Measurements from ENCODE around the gene KCNIP1.

Gene KCNIP1

GRCh38 chr5:170655920-170656319, 152.1 kb downstream of the KCNIP1 start:
- Histone ChIP-seq H3K9me3 (ENCODE audit: control insufficient read depth, low read length) (no peaks in the 10 kb centered on the region), H3K4me1 (ENCODE audit: control insufficient read depth, insufficient read depth, low read length) (no peaks in the 10 kb centered on the region), H3K36me3 (ENCODE audit: control insufficient read depth, insufficient read depth, low read length) (no peaks in the 10 kb centered on the region), H3K4me3 (ENCODE audit: low read length) (no peak overlapping the region), H3K27me3 (ENCODE audit: control insufficient read depth, insufficient read depth, low read length) (no peaks in the 10 kb centered on the region), H3K9ac (ENCODE audit: low read length) (no peak overlapping the region)

GRCh38 chr5:170656346-170656745, 152.5 kb downstream of the KCNIP1 start:
- H3K4me1 ChIP-seq (ENCODE audit: control insufficient read depth, insufficient read depth, low read length): no peaks in the 10 kb centered on the region
- H3K9ac ChIP-seq (ENCODE audit: low read length): no peak overlapping the region
- H3K9me3 ChIP-seq (ENCODE audit: control insufficient read depth, low read length): no peaks in the 10 kb centered on the region
- H3K27me3 ChIP-seq (ENCODE audit: control insufficient read depth, insufficient read depth, low read length): no peaks in the 10 kb centered on the region
- no peak overlapping the region for H3K4me3 ChIP-seq (ENCODE audit: low read length)
- H3K36me3 ChIP-seq (ENCODE audit: control insufficient read depth, insufficient read depth, low read length): no peaks in the 10 kb centered on the region

- no peaks in the 10 kb centered on the region for H3K36me3 ChIP-seq (ENCODE audit: control insufficient read depth, insufficient read depth, low read length)
- no peaks in the 10 kb centered on the region for H3K9me3 ChIP-seq (ENCODE audit: control insufficient read depth, low read length)
- no peak overlapping the region for H3K4me3 ChIP-seq (ENCODE audit: low read length)
- no peak overlapping the region for H3K9ac ChIP-seq (ENCODE audit: low read length)
- H3K4me1 ChIP-seq (ENCODE audit: control insufficient read depth, insufficient read depth, low read length): no peaks in the 10 kb centered on the region
- no peaks in the 10 kb centered on the region for H3K27me3 ChIP-seq (ENCODE audit: control insufficient read depth, insufficient read depth, low read length)
These were observed 156.7 kb downstream of the KCNIP1 start for GRCh38 chr5:170660531-170660930.

GRCh38 chr5:170662966-170663365, 159.1 kb downstream of the KCNIP1 start:
- no peak overlapping the region for H3K9ac ChIP-seq (ENCODE audit: low read length)
- H3K27me3 ChIP-seq (ENCODE audit: control insufficient read depth, insufficient read depth, low read length): no peaks in the 10 kb centered on the region
- no peaks in the 10 kb centered on the region for H3K4me1 ChIP-seq (ENCODE audit: control insufficient read depth, insufficient read depth, low read length)
- no peaks in the 10 kb centered on the region for H3K9me3 ChIP-seq (ENCODE audit: control insufficient read depth, low read length)
- H3K36me3 ChIP-seq (ENCODE audit: control insufficient read depth, insufficient read depth, low read length): no peaks in the 10 kb centered on the region
- no peak overlapping the region for H3K4me3 ChIP-seq (ENCODE audit: low read length)

GRCh38 chr5:170678811-170679210, 175.0 kb downstream of the KCNIP1 start:
- Histone ChIP-seq H3K27me3 (ENCODE audit: control insufficient read depth, insufficient read depth, low read length) (peaks cover 13% of the 10 kb centered on the region), H3K4me1 (ENCODE audit: control insufficient read depth, insufficient read depth, low read length) (no peaks in the 10 kb centered on the region), H3K9ac (ENCODE audit: low read length) (no peak overlapping the region), H3K36me3 (ENCODE audit: control insufficient read depth, insufficient read depth, low read length) (no peaks in the 10 kb centered on the region), H3K9me3 (ENCODE audit: control insufficient read depth, low read length) (no peaks in the 10 kb centered on the region), H3K4me3 (ENCODE audit: low read length) (no peak overlapping the region)

DNA sequence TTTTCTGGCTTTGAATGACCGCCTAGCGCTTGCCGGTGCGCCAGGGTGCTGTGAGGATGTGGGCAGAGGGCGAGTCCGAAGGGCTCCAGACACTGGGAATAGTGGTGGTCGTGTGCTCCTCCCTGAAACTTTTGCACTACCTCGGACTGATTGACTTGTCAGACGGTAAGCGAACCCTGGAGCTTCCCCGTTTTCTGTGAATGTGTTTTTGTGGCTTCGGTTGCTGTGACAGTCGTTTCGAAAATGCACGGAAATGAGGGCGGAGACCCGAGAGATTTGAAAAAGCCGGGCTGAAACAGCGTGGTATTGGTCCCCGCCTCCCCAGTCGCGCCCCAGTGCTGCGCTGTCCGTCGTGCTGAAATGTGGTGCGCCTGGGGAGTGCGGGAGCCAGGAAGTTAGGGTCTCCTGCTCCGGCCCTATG, 177.2 kb downstream of the KCNIP1 start:
- Histone ChIP-seq H3K4me1 (ENCODE audit: control insufficient read depth, insufficient read depth, low read length) (no peaks in the 10 kb centered on the region), H3K4me3 (ENCODE audit: low read length) (no peak overlapping the region), H3K9ac (ENCODE audit: low read length) (no peak overlapping the region), H3K36me3 (ENCODE audit: control insufficient read depth, insufficient read depth, low read length) (no peaks in the 10 kb centered on the region), H3K9me3 (ENCODE audit: control insufficient read depth, low read length) (no peaks in the 10 kb centered on the region), H3K27me3 (ENCODE audit: control insufficient read depth, insufficient read depth, low read length) (peaks cover 13% of the 10 kb centered on the region)

GRCh38 chr5:170691657-170692056, 187.8 kb downstream of the KCNIP1 start:
- Histone ChIP-seq H3K36me3 (ENCODE audit: control insufficient read depth, insufficient read depth, low read length) (no peaks in the 10 kb centered on the region), H3K4me3 (ENCODE audit: low read length) (no peak overlapping the region), H3K4me1 (ENCODE audit: control insufficient read depth, insufficient read depth, low read length) (no peaks in the 10 kb centered on the region), H3K9ac (ENCODE audit: low read length) (no peak overlapping the region), H3K27me3 (ENCODE audit: control insufficient read depth, insufficient read depth, low read length) (peaks cover 12% of the 10 kb centered on the region), H3K9me3 (ENCODE audit: control insufficient read depth, low read length) (no peaks in the 10 kb centered on the region)

DNA sequence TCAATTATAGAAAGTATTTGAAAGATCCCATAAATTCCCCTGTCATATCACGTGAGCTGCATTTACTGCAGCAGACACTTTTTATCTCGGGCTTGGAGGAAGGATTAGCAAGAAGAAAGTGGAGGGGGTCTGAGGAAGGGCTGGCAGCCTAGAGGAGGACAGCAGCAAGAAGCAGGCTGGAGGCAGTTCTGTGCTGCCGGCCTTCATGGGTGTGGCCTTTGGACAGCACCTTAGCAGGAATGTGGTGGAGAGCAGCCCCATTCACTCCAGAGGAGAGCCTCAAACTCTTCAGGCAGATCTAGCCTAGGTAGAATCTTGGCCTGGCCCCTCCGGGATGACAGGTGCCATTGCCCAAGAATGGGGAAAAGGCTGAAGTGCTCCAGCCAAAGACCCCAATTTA, 189.9 kb downstream of the KCNIP1 start:
- Histone ChIP-seq H3K4me3 (ENCODE audit: low read length) (no peak overlapping the region), H3K27me3 (ENCODE audit: control insufficient read depth, insufficient read depth, low read length) (peaks cover 12% of the 10 kb centered on the region), H3K9me3 (ENCODE audit: control insufficient read depth, low read length) (no peaks in the 10 kb centered on the region), H3K4me1 (ENCODE audit: control insufficient read depth, insufficient read depth, low read length) (no peaks in the 10 kb centered on the region), H3K36me3 (ENCODE audit: control insufficient read depth, insufficient read depth, low read length) (no peaks in the 10 kb centered on the region), H3K9ac (ENCODE audit: low read length) (no peak overlapping the region)

DNA sequence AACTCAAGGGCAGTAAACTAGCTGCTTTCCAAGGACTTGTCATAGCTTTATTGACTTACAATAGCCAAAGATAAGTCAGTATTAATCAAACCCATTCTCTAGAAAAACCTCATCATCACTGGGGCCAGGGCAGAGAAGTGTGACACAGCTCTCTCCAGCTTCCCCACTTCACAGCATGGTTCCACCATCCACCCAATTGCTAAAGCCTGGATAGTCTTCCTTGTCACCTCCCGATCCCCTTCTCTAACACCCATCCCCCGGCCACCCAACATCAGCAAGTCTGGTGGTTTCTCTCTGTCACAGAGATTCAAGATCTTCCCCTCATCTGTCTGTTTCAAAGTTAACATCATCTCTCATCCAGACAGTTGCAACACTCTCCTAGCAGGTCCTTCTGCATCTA, 191.1 kb downstream of the KCNIP1 start:
- Histone ChIP-seq H3K27me3 (ENCODE audit: control insufficient read depth, insufficient read depth, low read length) (peaks cover 8% of the 10 kb centered on the region), H3K9me3 (ENCODE audit: control insufficient read depth, low read length) (no peaks in the 10 kb centered on the region), H3K4me1 (ENCODE audit: control insufficient read depth, insufficient read depth, low read length) (no peaks in the 10 kb centered on the region), H3K9ac (ENCODE audit: low read length) (no peak overlapping the region), H3K36me3 (ENCODE audit: control insufficient read depth, insufficient read depth, low read length) (no peaks in the 10 kb centered on the region), H3K4me3 (ENCODE audit: low read length) (no peak overlapping the region)

- H3K27me3 ChIP-seq (ENCODE audit: control insufficient read depth, insufficient read depth, low read length): peaks cover 8% of the 10 kb centered on the region
- H3K9ac ChIP-seq (ENCODE audit: low read length): no peak overlapping the region
- no peaks in the 10 kb centered on the region for H3K4me1 ChIP-seq (ENCODE audit: control insufficient read depth, insufficient read depth, low read length)
These were observed 193.2 kb downstream of the KCNIP1 start for GRCh38 chr5:170697031-170697430.

DNA sequence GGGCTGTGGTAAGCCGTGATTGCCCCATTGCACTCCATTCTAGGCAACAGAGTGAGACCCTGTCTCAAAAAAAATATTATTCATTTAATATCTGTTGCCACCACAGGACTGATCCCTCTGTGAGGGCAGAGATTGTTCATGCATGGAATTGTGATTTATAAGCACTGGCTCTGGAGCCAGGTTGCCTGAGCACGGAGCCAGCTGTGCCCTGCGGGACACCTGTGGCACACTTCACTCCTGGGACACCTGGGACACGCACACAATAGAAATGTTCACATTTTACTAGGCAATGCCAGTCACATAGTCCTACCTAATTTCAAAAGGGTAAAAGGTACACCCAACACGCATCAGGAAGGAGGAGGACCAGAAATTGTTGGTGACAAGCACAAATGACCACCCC, 196.7 kb downstream of the KCNIP1 start:
- no peak overlapping the region for H3K9ac ChIP-seq (ENCODE audit: low read length)
- H3K36me3 ChIP-seq (ENCODE audit: control insufficient read depth, insufficient read depth, low read length): no peaks in the 10 kb centered on the region
- H3K27me3 ChIP-seq (ENCODE audit: control insufficient read depth, insufficient read depth, low read length): no peaks in the 10 kb centered on the region
- no peaks in the 10 kb centered on the region for H3K4me1 ChIP-seq (ENCODE audit: control insufficient read depth, insufficient read depth, low read length)
- H3K4me3 ChIP-seq (ENCODE audit: low read length): no peak overlapping the region
- no peaks in the 10 kb centered on the region for H3K9me3 ChIP-seq (ENCODE audit: control insufficient read depth, low read length)

More at GRCh38 chr5:170697031-170697430, 193.2 kb downstream of the KCNIP1 start:
- no peaks in the 10 kb centered on the region for H3K9me3 ChIP-seq (ENCODE audit: control insufficient read depth, low read length)
- no peaks in the 10 kb centered on the region for H3K36me3 ChIP-seq (ENCODE audit: control insufficient read depth, insufficient read depth, low read length)
- no peak overlapping the region for H3K4me3 ChIP-seq (ENCODE audit: low read length)

DNA sequence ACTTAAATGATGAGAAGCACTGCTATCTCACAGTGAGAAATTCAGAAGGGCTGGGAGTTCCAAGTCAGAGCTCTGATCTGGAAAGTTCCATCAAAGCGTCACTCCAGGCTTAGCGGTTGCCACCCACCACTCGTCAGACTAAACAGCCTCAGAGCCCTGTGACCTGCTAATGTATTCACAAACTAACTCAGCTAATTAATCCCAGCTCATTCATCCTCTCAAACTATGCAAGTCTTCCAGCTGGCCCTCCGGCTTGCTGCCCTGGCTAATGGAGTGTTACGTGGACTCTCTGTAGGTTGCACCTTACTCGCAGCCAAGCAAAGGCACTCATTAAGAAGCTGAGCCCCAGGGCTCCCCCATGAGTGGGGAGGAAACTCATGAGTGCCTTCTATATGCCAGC, 197.5 kb downstream of the KCNIP1 start:
- Histone ChIP-seq H3K4me3 (ENCODE audit: low read length) (no peak overlapping the region), H3K4me1 (ENCODE audit: control insufficient read depth, insufficient read depth, low read length) (no peaks in the 10 kb centered on the region), H3K36me3 (ENCODE audit: control insufficient read depth, insufficient read depth, low read length) (no peaks in the 10 kb centered on the region), H3K9ac (ENCODE audit: low read length) (no peak overlapping the region), H3K27me3 (ENCODE audit: control insufficient read depth, insufficient read depth, low read length) (no peaks in the 10 kb centered on the region), H3K9me3 (ENCODE audit: control insufficient read depth, low read length) (no peaks in the 10 kb centered on the region)

- no peaks in the 10 kb centered on the region for H3K36me3 ChIP-seq (ENCODE audit: control insufficient read depth, insufficient read depth, low read length)
- H3K4me3 ChIP-seq (ENCODE audit: low read length): no peak overlapping the region
- H3K4me1 ChIP-seq (ENCODE audit: control insufficient read depth, insufficient read depth, low read length): no peaks in the 10 kb centered on the region
- no peak overlapping the region for H3K9ac ChIP-seq (ENCODE audit: low read length)
- H3K9me3 ChIP-seq (ENCODE audit: control insufficient read depth, low read length): no peaks in the 10 kb centered on the region
- no peaks in the 10 kb centered on the region for H3K27me3 ChIP-seq (ENCODE audit: control insufficient read depth, insufficient read depth, low read length)
These were observed 200.8 kb downstream of the KCNIP1 start for GRCh38 chr5:170704417-170705192.
